Smooth muscle cell (in vitro differentiated cells): Measurements from ENCODE around the gene AMBRA1. TPM values are rescaled to one million over a fixed set of nuclear protein-coding genes. Genes with fewer than 3 reads are reported as not detected.

Source experiments
- DNase-seq: peaks from one replicate; lab custom pipeline; 2025; ENCODE audit not compliant: unreplicated experiment; lab: John Stamatoyannopoulos, UW
- H2AFZ ChIP-seq: fragments of 200-600 bp; sonication (generic); 2 replicates; pipeline ENCODE4 v1.6.0; 2016; ENCODE audit warnings: antibody characterized with exemption, low read depth, mild to moderate bottlenecking
- H3F3A ChIP-seq: fragments of 200-600 bp; sonication (generic); 2 replicates; pipeline ENCODE4 v1.6.0; 2017; ENCODE audit warnings: antibody characterized with exemption, low read depth
- H3K27ac ChIP-seq: fragments of 200-600 bp; sonication (generic); 2 replicates; pipeline ENCODE4 v1.5.1; 2016; ENCODE audit warnings: low read depth, mild to moderate bottlenecking
- H3K27me3 ChIP-seq: fragments of 200-600 bp; sonication (generic); 2 replicates; pipeline ENCODE4 v1.6.1; 2016; ENCODE audit warnings: low read depth, mild to moderate bottlenecking
- H3K36me3 ChIP-seq: fragments of 200-600 bp; sonication (generic); 2 replicates; pipeline ENCODE4 v1.5.1; 2016; ENCODE audit warnings: low read depth
- H3K4me1 ChIP-seq: fragments of 200-600 bp; sonication (generic); 2 replicates; pipeline ENCODE4 v1.5.1; 2016; ENCODE audit warnings: low read depth
- H3K4me2 ChIP-seq: fragments of 200-600 bp; sonication (generic); 2 replicates; pipeline ENCODE4 v1.6.0; 2016; ENCODE audit warnings: mild to moderate bottlenecking
- H3K4me3 ChIP-seq: fragments of 200-600 bp; sonication (generic); 2 replicates; pipeline ENCODE4 v1.5.1; 2016; ENCODE audit warnings: mild to moderate bottlenecking
- H3K79me2 ChIP-seq: fragments of 200-600 bp; sonication (generic); 2 replicates; pipeline ENCODE4 v1.6.0; 2016; ENCODE audit warnings: low read depth, mild to moderate bottlenecking
- H3K9ac ChIP-seq: fragments of 200-600 bp; sonication (generic); 2 replicates; pipeline ENCODE4 v1.6.0; 2016; ENCODE audit warnings: low read depth
- H3K9me3 ChIP-seq: fragments of 200-600 bp; sonication (generic); replicated peaks from 2 replicates; pipeline ENCODE4 v1.5.1; 2016; ENCODE audit warnings: low read depth
- H4K20me1 ChIP-seq: fragments of 200-600 bp; sonication (generic); 2 replicates; pipeline ENCODE4 v1.6.0; 2016; ENCODE audit warnings: low read depth
- CTCF ChIP-seq: fragments of 200-600 bp; sonication (generic); IDR thresholded peaks from 2 replicates; pipeline ENCODE4 v1.5.1; 2017; ENCODE audit warnings: borderline replicate concordance, mild to moderate bottlenecking, antibody characterized with exemption; ENCODE audit not compliant: insufficient read depth, poor library complexity, severe bottlenecking
- WGBS: methylation state at CpG from one replicate; pipeline ENCODE4 v1.1.7; 2016; ENCODE audit warnings: low lambda C conversion rate; 5-methylcytosine and 5-hydroxymethylcytosine counted together
- polyA plus RNA-seq: library from polyadenylated mRNA; unstranded; fragments of >200 nt; fragmentation: Nextera tagmentation; extraction: Ambion mirVana; gene quantifications from 2 replicates; pipeline ENCODE4 v1.2.1, GENCODE V29; 2016
- total RNA-seq: library from RNA; depleted of rRNA; stranded (reverse); fragments of >200 nt; gene quantifications from 2 replicates; pipeline ENCODE4 v1.2.3, GENCODE V29; 2014

AMBRA1 gene
- total and polyA plus RNA-seq, 2 experiments from 2014 or later = 10.3 to 38.3 TPM

DNA sequence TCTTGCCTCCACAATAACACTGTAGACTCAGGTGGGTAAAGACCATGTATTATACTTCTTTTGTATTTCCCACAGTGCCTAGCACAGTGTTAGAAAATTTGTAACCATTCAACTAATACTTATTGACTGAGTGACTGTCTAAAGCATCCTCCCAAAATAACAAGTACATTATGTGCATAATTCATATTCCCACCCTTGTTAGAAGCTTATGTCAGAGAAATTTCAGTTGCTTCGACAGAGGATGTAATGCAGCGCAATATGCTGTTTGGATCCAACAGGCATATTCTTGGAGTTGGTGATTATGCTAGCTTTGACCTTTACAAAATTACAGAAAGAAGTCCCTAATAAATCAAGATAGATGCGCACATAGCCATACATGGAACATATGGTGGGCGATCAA lies 53.0 kb downstream of the AMBRA1 start:
- Histone ChIP-seq H3K4me1 (peaks cover 3% of the 10 kb centered on the region), H3K4me2 (no peak overlapping the region), H3K9ac (no peak overlapping the region), H3K27ac (no peak overlapping the region), H3K36me3 (no peaks in the 10 kb centered on the region), H3K4me3 (no peak overlapping the region), H2AFZ (no peak overlapping the region), H4K20me1 (peaks cover 56% of the 10 kb centered on the region), H3K27me3 (no peaks in the 10 kb centered on the region), H3K79me2 (peaks cover 43% of the 10 kb centered on the region), H3K9me3 (no peaks in the 10 kb centered on the region), H3F3A (peaks cover 3% of the 10 kb centered on the region)
- DNase-seq = no peak
- no peak for TF ChIP-seq CTCF
- 100% methylated on average over 4 of the region's 4 CpGs for WGBS

- Histone ChIP-seq H3K79me2 (peaks cover 74% of the 10 kb centered on the region), H3K9ac (no peak overlapping the region), H3K9me3 (no peaks in the 10 kb centered on the region), H4K20me1 (peaks cover 87% of the 10 kb centered on the region), H3K36me3 (no peaks in the 10 kb centered on the region), H2AFZ (no peak overlapping the region), H3K27me3 (no peaks in the 10 kb centered on the region), H3K4me1 (peaks cover 3% of the 10 kb centered on the region), H3K27ac (no peak overlapping the region), H3K4me3 (no peak overlapping the region), H3F3A (peaks cover 3% of the 10 kb centered on the region), H3K4me2 (no peak overlapping the region)
- peak; percentile 90 for TF ChIP-seq CTCF
- 38% methylated on average over 5 of the region's 5 CpGs for WGBS
- DNase-seq = no peak
These were observed 56.1 kb downstream of the AMBRA1 start for GRCh38 chr11:46537537-46538295.

- peaks cover 3% of the 10 kb centered on the region for H3K4me1 ChIP-seq
- no peak overlapping the region for H2AFZ ChIP-seq
- 58% methylated on average over 2 of the region's 2 CpGs for WGBS
- H3K27ac ChIP-seq = no peak overlapping the region
- DNase-seq = no peak
- H3K4me2 ChIP-seq = no peak overlapping the region
- no peaks in the 10 kb centered on the region for H3K27me3 ChIP-seq
- H3K36me3 ChIP-seq = no peaks in the 10 kb centered on the region
- H3K79me2 ChIP-seq = peaks cover 80% of the 10 kb centered on the region
- peaks cover 3% of the 10 kb centered on the region for H3F3A ChIP-seq
- no peak for TF ChIP-seq CTCF
- H3K9ac ChIP-seq = no peak overlapping the region
- no peak overlapping the region for H3K4me3 ChIP-seq
- H4K20me1 ChIP-seq = peaks cover 92% of the 10 kb centered on the region
- H3K9me3 ChIP-seq = no peaks in the 10 kb centered on the region
These were observed 56.7 kb downstream of the AMBRA1 start for GRCh38 chr11:46537121-46537520.

DNA sequence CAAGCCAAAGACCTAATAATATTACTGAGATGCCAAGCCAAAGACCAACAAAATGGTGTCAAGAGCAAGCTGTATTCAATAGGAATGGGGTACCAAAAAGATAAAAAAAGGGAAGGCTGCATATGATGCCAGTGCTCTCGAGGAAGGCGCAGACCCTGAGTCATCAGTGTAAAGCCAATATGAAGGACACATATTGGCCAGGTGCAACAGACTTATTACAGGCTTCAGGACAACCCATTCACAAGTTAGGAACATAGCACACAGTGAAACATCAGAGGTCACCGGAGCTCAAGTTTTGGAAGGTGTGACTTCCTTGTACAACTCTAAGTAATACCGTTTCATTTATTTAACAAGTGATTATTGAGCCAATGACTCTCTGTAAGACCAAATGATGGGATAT lies 58.1 kb downstream of the AMBRA1 start:
- Histone ChIP-seq H3K27ac (no peak overlapping the region), H3K4me3 (no peak overlapping the region), H3K79me2 (peaks cover 94% of the 10 kb centered on the region), H3K36me3 (no peaks in the 10 kb centered on the region), H3K27me3 (no peaks in the 10 kb centered on the region), H3K9ac (no peak overlapping the region), H3K4me1 (peaks cover 3% of the 10 kb centered on the region), H2AFZ (no peak overlapping the region), H3F3A (peaks cover 3% of the 10 kb centered on the region), H3K4me2 (no peak overlapping the region), H3K9me3 (no peaks in the 10 kb centered on the region), H4K20me1 (peaks cover 100% of the 10 kb centered on the region)
- DNase-seq = no peak
- TF ChIP-seq CTCF = no peak
- WGBS = 97% methylated on average over 4 of the region's 4 CpGs
